OCI-M2 (cell line): ENCODE data around the gene CENPT.
"Not testable (repeated sequence)": the region's sequence is repeated elsewhere in the genome, so short reads cannot be mapped to it uniquely, and the experiment has no call there.

Experiments
- DNase-seq: peaks from one replicate; lab custom pipeline; 2025; ENCODE audit not compliant: unreplicated experiment; lab: John Stamatoyannopoulos, UW

CENPT gene

DNA sequence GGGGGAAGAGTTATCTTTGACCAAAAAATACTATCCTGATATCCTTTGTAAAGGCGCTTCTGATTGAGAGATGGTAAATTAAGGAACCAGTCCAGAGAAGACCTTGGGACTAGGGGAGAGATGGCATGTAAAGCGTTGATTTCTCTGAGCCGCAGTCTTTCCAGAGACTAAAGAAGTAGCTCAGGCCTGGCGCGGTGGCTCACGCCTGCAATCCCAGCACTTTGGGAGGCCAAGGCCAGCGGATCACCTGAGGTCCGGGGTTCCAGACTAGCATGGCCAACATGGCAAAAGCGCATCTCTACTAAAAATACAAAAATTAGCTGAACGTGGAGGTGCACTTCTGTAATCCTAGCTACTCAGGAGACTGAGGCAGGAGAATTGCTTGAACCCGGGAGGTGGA is 625 bp upstream of the CENPT start:
- DNase-seq, result no peak

DNA sequence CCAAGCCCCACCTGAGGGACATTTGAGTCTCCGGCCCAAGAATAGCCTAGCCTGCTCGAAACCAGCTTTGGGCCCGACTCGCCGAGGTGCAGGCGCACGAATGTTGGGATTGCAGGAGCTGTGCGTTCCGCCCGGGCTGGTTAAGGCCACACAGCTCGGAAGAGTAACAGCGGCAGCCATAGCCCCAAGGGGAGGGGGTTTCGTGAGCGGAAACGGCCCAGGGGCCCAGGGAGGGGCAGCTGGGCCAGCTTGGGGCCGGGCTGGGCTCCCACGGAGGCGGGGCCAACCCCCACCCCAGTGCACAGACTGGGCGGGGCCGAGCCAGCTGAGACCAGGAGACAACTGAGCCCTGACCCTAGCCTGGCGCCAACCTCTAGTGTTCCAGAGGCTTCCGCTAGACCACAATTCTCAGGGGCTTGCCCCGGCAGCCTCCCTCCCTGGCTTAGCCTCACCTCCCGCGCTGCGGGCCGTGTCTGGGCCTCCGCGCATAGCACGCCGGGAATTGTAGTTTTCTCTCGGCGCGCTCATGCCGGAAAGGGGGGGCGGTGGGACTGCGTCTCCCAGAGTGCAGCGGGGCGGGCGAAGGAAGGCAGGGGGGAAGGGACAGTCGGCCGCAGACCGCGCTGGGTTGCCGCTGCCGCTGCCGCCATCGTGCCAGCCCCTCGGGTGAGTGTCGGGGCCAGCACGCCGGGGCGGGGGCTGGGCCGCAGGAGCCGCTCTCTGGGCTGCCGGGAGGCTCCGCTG is 1.0 kb downstream of the CENPT start, which contains the start of gene NUTF2:
NUTF2 (plus strand) TSS at position 614 of the 744 bp plus-strand sequence. CDS start 18,198 bp downstream, outside the sequence.
- DNase-seq, result peak; percentile 84

DNA sequence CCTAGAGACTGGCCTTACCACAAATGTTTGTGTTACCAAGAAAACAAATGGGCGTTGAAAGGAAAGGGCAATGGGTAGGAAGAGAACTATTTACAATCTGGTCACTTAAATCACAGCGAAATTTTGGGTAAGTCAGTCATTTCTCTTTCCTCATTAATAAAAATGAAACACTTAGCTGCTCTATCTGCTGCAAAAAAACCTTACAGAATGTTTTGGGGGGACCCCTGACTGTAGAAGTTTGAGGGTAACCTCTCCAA is 1.5 kb downstream of the CENPT start:
- no peak for DNase-seq

DNA sequence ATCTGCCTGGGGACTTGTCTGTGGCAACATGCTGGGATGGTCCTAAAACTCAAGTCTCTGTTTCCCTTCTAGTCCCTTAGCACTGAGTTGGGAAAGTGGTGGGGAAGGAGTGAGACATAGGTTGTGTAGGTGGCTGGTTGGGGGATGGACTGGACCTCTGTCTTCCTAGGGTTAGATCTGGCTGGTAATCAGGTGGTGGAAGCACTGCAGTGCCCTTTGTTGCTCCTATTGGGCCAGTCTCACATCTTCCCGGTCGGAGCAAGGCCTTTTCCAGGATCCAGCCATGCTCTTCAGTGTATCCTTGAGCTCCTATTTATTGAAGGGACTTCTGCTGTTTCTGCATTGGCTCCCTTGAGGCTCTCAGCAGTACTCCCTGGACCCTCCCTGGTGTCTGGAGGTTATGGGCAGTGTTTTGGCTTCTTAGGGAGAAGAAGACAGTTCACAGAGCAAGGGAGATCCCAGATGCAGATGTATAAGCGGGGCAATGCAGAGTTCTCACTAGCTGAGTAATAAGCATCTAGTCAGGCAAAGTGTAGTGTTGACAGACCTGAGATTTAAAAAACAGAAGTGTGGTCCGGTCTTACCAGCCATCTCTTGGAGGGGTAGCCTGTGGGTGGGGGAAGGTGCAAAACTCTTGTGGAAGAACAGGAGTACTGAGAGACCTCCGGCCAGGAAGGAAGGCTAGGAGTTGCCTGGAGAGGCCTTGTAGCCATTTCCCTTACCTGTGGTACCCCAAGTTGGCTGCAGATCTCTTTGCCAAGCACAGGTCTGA is 2.0 kb downstream of the CENPT start:
- DNase-seq, result no peak

DNA sequence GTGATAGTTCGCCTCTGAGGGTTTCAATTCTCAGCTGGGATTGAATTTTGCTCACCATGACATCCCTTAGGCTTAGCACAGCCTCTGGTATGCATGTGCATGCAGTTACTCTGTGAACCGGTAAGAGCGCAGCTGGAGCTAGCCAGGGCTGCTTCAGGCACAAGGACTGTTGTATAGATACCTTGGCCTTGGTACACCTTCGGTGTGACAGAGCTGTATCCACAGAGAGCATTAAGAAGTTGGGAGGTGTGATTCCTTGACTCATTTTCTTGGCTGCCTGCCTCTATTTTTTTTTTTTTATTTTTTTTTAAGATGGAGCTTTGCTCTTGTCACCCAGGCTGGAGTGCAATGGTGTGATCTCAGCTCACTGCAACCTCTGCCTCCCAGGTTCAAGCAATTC is 3.0 kb downstream of the CENPT start:
- no peak for DNase-seq

DNA sequence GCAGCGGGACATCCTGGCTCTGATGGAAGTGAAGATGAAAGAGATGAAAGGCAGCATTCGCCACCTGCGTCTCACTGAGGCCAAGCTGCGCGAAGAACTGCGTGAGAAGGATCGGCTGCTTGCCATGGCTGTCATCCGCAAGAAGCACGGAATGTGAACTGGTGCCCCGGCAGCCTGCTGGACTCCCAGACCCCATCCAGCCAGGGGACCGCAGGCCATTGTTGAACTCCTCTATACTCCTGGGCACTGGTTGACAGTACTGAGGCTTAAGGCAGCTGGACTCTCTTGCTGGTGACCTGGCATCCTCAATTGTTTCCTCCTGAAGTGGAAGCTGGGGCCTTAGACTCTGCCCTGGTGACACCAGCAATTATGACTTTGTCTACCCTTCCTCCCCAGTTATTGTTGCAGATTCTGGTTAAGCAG is 4.1 kb downstream of the CENPT start:
- DNase-seq, result no peak

DNA sequence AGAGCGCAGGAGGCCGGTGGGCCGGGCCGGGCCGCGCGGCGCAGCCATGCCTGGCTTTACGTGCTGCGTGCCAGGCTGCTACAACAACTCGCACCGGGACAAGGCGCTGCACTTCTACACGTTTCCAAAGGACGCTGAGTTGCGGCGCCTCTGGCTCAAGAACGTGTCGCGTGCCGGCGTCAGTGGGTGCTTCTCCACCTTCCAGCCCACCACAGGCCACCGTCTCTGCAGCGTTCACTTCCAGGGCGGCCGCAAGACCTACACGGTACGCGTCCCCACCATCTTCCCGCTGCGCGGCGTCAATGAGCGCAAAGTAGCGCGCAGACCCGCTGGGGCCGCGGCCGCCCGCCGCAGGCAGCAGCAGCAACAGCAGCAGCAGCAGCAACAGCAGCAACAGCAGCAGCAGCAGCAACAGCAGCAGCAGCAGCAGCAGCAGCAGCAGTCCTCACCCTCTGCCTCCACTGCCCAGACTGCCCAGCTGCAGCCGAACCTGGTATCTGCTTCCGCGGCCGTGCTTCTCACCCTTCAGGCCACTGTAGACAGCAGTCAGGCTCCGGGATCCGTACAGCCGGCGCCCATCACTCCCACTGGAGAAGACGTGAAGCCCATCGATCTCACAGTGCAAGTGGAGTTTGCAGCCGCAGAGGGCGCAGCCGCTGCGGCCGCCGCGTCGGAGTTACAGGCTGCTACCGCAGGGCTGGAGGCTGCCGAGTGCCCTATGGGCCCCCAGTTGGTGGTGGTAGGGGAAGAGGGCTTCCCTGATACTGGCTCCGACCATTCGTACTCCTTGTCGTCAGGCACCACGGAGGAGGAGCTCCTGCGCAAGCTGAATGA is 4.8 kb downstream of the CENPT start:
- no peak for DNase-seq

DNA sequence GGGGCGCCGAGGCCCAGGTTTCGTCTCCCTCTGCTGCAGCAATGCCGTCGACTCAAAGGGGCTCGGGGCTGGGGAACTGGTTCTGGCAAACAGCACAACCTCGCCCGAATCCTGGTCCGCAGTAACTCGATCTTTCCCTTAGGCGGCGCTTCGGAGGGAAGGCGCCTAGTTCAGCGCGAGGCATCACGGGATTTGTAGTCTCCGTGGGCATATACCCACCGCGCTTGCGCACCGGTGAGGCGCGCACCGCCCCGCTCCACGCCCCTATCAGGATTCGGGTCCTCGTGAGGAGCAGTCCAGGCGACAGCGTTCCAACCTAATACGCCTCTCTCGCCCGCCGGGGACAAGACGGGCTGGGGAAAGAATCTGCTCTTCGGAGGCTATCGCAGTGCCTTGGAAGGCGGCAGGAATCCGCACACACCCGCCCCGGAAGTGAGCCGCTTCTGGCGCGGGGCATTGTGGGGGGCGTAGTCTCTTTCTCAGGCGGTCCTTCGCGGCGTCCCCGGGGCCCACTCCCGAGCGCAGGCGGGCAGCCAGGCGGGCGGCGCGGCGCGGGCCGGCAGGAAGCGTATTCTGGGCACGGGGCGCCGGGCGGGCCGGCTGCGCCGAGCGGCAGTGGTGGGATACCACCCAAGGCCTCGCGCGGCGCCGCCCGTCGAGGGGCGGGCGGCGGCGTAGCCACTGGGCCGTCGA is 5.5 kb downstream of the CENPT start, which contains the start of gene THAP11:
THAP11 (plus strand) TSS at position 505 of the 693 bp plus-strand sequence. CDS start 235 bp downstream, outside the sequence.
- peak; percentile 75 for DNase-seq

DNA sequence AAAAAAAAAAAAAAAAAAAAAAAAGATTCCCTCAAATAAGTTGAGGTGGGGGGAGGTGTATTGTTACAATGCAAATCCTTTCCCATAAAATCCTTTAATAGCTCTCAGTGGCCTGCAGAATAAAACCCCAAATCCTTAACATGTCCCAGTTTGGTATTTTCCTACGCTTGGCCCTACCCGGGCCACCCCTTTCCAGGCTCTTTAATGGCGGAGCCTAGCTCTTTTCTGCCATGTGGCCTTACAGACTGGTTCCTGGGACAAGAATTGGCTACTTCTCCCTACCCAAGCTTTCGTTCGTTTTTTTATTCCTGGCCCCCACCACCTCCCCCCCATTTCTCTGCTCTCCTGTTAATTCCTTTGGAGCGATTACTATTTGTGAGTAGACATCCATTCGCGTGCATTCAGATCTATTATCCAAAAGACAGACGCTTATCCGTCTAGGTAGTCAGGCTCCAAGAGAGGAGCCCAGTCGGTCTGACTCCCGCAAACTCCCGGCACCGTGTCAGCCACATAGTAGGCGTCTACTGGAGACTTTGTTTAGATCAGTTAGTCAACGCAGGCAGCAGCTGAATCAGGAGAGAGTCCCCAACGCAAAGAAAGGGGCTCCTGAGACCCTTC is 6.2 kb downstream of the CENPT start:
- no peak for DNase-seq

DNA sequence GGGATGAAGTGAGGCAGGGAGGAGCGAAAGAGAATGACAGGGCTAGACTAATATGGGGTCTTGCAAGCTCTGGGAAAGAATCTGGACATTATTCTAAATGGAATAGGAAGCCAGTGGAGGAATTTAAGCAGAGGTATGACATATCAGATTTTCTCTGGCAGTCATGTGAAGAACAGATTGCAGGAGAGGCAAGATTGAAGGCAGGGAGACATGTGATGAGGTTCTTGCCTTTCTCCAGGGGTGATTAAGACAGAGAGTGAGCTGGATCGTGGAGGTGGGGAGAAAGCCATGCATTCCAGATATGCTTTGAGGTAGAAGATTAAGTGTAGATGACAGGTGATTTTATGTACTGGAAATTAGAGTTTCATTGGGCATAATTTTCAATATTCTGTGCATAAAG is 9.7 kb downstream of the CENPT start:
- no peak for DNase-seq

DNA sequence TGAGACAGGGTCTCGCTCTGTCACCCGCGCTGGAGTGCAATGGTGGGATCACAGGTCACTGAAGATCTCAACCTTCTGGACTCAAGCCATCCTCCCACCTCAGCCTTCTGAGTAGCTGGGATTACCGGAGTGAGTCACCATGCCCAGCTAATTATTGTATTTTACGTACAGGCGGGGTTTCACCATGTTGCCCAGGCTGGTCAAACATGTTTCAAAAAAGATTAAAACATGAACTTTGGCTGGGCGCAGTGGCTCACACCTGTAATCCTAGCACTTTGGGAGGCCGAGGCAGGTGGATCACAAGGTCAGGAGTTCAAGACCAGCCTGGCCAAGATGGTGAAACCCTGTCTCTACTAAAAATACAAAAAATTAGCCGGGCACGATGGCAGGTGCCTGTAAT is 10.3 kb downstream of the CENPT start:
- DNase-seq, result not testable (repeated sequence)

DNA sequence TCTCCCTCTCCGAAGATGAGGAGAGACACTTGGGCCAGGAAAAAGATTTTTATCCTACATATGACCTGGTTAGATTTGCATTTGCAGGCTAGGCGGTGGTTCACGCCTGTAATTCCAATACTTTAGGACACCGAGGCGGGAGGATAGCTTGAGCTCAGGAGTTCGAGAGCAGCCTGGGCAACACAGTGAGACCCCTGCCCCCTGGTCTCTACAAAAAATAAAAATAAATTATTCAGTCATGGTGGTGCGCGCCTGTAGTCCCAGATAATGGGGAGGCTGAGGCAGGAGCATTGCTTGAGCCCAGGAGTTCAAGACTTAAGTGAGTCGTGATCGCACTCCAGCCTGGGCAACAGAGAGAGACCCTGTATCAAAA is 13.3 kb downstream of the CENPT start:
- DNase-seq, result no peak

DNA sequence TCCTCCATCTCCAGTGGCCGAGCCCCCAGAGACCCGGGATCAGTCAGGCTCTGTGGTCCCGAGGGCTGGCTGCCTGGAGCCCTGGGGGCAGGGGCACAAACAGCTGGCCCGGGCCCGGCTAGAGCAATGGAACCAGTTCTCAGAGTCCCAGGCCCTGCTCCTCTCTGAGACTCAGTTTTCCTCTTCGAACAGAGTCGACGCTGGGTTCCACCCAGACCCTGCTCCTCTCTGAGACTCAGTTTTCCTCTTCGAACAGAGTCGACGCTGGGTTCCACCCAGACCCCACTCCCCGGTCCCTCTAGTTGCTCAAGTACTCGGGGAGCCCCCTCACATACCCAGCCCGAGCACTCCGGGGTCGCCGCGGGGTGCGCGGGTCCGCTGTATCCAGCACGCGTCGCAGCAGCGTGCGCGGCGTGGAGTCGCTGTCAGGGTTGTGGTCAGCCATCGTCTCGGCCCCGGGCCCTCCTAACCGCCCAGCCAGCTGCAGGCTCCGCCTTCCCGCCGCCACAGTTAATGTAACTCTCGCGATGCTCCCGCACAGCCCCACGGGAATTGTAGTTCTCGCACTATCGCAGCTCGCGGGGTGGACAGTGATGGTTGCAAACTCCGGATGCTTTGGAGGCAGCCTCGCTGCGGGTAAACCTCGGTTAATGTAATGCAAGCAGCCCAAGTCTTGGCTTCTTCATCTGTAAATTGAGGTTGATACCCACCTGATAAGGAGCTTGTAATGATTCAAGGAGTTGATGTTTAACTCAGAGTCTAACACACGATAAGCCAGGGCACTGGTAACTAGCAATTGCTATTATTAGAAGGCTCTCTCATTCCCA is 13.9 kb downstream of the CENPT start:
- DNase-seq, result peak; percentile 69

DNA sequence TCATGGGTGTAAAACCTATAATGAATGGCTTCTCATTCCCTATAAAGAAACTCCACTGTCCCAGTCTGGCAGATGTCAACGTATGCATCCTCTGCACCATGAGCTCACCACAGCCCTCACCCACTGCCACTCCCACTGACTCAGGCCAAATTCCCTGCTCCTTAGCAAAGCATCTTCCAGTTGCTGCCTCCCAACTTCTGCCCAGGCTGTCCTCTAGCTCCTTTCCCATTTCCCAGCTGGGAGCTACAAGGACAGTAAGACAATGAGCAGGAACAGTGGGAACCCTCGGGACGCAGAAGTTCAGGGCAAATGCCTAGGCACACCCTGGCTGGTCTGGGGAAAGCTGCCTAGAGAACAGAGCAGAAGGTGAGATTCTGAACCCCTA is 14.5 kb downstream of the CENPT start:
- no peak for DNase-seq

DNA sequence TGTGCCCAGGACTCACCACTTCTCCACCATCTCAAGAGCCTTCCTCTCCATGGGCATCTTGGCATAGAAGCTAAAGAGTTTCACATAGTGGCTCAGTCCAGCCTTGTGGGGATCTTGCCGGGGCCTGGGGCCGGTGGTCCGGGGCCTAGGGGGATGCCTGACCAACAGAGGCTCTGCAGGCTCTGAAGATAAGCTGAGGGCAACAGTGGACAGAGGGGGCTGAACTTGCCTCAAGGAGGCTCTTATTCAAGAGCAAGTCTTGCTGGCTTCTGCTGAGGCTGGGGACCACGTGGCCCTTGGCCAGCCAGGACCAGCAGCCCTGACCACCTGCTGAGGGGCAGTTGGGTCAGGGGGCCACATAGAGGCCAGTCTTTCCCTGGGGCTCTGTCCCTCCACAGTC is 18.8 kb downstream of the CENPT start:
- DNase-seq, result no peak

DNA sequence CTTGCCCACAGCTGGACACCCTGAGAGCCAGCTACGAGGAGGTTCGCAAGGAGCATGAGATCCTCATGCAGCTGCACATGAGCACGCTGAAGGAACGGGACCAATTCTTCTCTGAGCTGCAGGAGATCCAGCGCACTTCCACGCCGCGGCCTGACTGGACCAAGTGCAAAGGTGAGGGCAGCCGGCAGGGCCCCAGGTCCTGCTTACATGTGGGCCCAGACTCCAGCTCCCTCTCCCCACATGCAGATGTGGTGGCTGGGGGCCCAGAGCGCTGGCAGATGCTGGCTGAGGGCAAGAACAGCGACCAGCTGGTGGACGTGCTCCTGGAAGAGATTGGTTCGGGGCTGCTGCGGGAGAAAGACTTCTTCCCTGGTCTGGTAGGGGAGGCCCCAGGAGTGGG is 21.6 kb downstream of the CENPT start:
- no peak for DNase-seq

DNA sequence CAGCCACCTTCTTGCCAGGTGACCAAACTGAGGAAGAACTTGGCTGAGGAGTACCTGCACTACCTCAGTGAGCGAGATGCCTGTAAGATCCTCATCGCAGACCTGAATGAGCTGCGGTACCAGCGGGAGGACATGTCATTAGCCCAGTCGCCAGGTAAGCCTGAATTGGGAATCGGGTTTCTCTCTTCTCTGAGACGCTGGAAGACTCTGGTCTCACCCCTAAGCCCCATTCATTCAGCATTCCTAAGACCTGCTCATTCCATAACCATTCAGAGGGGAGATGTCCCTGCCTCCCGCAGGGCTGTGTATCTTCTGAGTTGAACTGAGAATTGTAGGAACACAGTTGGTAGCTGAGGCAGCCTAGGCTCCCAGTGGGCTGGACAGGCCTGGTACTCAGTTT is 22.4 kb downstream of the CENPT start:
- DNase-seq, result no peak

DNA sequence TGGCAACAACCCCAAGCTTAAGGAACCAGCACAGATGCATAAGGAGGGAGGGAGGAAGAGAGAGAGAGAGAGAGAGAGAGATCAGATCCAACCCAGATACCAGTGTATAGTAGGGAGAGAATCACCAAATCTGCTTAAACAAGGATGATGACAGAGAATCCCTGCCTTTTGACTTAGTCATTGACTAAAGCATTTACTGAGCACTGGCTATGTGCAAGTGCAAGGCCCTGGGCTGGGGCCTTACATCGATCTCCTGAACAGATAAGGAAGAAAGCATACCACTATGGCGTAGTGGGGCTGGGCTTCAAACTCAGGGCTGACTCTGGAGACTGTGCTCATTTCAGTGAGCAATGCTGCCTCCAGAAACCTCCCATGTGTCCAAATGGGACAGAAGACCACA is 25.0 kb downstream of the CENPT start:
- DNase-seq, result no peak

DNA sequence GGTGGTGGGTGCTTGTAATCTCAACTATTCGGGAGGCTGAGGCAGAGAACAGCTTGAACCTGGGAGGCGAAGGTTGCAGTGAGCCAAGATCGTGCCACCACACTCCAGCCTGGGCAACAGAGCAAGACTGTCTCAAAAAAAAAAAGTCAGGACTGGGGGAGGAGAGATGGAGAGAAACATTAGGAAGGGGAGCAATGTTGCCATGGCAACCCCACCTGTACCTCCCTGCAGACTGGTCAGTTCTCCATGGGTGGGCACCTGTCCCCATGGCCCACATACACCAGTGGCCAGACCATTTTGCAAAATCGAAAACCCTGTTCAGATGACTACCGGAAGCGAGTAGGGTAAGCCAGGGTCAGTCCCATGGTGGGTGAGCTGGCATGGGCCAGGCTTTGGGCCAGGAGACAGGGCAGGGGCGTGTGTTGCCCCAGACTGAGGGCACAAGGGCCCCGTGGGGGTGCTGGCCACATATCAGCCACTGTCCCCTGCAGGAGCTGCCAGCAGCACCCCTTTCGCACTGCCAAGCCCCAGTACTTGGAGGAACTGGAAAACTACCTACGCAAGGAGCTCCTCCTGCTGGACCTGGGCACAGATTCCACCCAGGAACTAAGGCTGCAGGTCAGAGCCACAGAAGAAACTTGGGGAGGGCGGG is 26.8 kb downstream of the CENPT start:
- no peak for DNase-seq
